HCT116 (cell line): Measurements from ENCODE around the gene OLA1. TPM values are rescaled to one million over a fixed set of nuclear protein-coding genes. Genes with fewer than 3 reads are reported as not detected.

Source experiments
- ATAC-seq: fragments of 200-7000 bp; cut with Tn5 transposase; 2 replicates; pipeline ENCODE4 v1.9.1; 2020; ENCODE audit warnings: mild to moderate bottlenecking, moderate library complexity
- BruUV-seq: library from RNA; stranded (reverse); fragments of 400-500 nt; replicated peaks from 2 replicates; lab custom pipeline; 2021; lab: Mats Ljungman, UMichigan
- CTCF ChIA-PET: fragments of 300-600 bp; sonication (Branson Sonifier 250); formaldehyde crosslinking; loops from one replicate; lab custom pipeline; 2021; ENCODE audit warnings: antibody characterized with exemption; lab: Charles Lee
- POLR2A ChIA-PET: fragments of 300-600, 350-600 bp; sonication (Branson Sonifier 250); formaldehyde crosslinking; loops from one replicate; lab custom pipeline; 2021; ENCODE audit warnings: antibody characterized with exemption; lab: Charles Lee
- RAD21 ChIA-PET, 2 experiments: fragments of 300-600 bp; sonication (Branson Sonifier 250); formaldehyde crosslinking; loops; one replicate each; lab custom pipeline; 2023; ENCODE audit warnings: low total read pairs in 2 of 2; ENCODE audit not compliant: uncharacterized antibody in 2 of 2, unreplicated experiment in 2 of 2, low non-redundant PET in 1 of 2; lab: Charles Lee
- DNase-seq: peaks from one replicate; pipeline ENCODE4 v3.0.0-alpha.2; 2010; ENCODE audit warnings: low read depth, low spot score
- H2AFZ ChIP-seq: fragments of 200-600 bp; shearing (Covaris generic), sonication (generic); 2 replicates; pipeline ENCODE4 v1.6.1; 2017; ENCODE audit warnings: low read depth, mixed run types, mixed read lengths, antibody characterized with exemption, low read length; ENCODE audit not compliant: poor library complexity, severe bottlenecking
- H3K27ac ChIP-seq: 2 replicates; pipeline ENCODE4 v1.5.1; 2012; ENCODE audit warnings: low read depth, low read length
- H3K27me3 ChIP-seq: fragments of 200-600 bp; sonication (generic); 2 replicates; pipeline ENCODE4 v1.6.1; 2016; ENCODE audit warnings: mixed run types, low read length, mixed read lengths; ENCODE audit not compliant: insufficient read depth
- H3K36me3 ChIP-seq, 2 experiments: fragments of 200-500 bp in 1 of 2; fragments of 200-600 bp in 1 of 2; sonication (Bioruptor generic) in 1 of 2; sonication (generic) in 1 of 2; 2 replicates each; pipeline versions ENCODE4 v1.5.1 to v1.6.1; 2014 to 2016; ENCODE audit warnings: low read length in 2 of 2, inconsistent platforms in 1 of 2, mixed read lengths in 1 of 2, mixed run types in 1 of 2; ENCODE audit not compliant: insufficient read depth in 2 of 2, control insufficient read depth in 1 of 2
- H3K4me1 ChIP-seq, 2 experiments: fragments of 200-600 bp in 1 of 2; sonication (generic) in 1 of 2; 2 replicates each; pipeline versions ENCODE4 v1.5.1 to v1.6.1; 2012 to 2017; ENCODE audit warnings: low read length in 2 of 2, inconsistent platforms in 1 of 2, mild to moderate bottlenecking in 1 of 2, mixed read lengths in 1 of 2, mixed run types in 1 of 2, moderate library complexity in 1 of 2; ENCODE audit not compliant: insufficient read depth in 2 of 2, control insufficient read depth in 1 of 2
- H3K4me2 ChIP-seq: fragments of 200-600 bp; sonication (generic); 2 replicates; pipeline ENCODE4 v1.6.1; 2017; ENCODE audit warnings: mixed run types, low read length, mixed read lengths
- H3K4me3 ChIP-seq, 2 experiments: fragments of 200-600 bp in 1 of 2; sonication (generic) in 1 of 2; replicated peaks in 1 of 2; 2 replicates each; pipeline ENCODE4 v1.5.1; 2011 to 2016; ENCODE audit warnings: low read length in 2 of 2, control low read depth in 1 of 2, low read depth in 1 of 2, mild to moderate bottlenecking in 1 of 2, mixed read lengths in 1 of 2, mixed run types in 1 of 2
- H3K79me2 ChIP-seq: fragments of 200-600 bp; sonication (generic); 2 replicates; pipeline ENCODE4 v1.6.1; 2017; ENCODE audit warnings: mild to moderate bottlenecking, mixed run types, low read length, moderate library complexity, mixed read lengths; ENCODE audit not compliant: insufficient read depth
- H3K9ac ChIP-seq: fragments of 200-600 bp; sonication (generic); 2 replicates; pipeline ENCODE4 v1.6.1; 2016; ENCODE audit warnings: low read length, mixed read lengths
- H3K9me2 ChIP-seq: fragments of 200-600 bp; sonication (generic), shearing (Covaris generic); 2 replicates; pipeline ENCODE4 v1.6.1; 2017; ENCODE audit warnings: mixed run types, mild to moderate bottlenecking, moderate library complexity; ENCODE audit not compliant: insufficient read depth
- H3K9me3 ChIP-seq, 2 experiments: fragments of 200-500 bp in 1 of 2; fragments of 200-600 bp in 1 of 2; sonication (Bioruptor generic) in 1 of 2; sonication (generic) in 1 of 2; 2 replicates each; pipeline ENCODE4 v1.6.1; 2014 to 2017; ENCODE audit warnings: low read length in 2 of 2, mixed read lengths in 2 of 2, inconsistent platforms in 1 of 2, low read depth in 1 of 2, mild to moderate bottlenecking in 1 of 2, mixed run types in 1 of 2, moderate library complexity in 1 of 2; ENCODE audit not compliant: control insufficient read depth in 1 of 2, insufficient read depth in 1 of 2
- H4K20me1 ChIP-seq: fragments of 200-600 bp; sonication (generic), shearing (Covaris generic); 2 replicates; pipeline ENCODE4 v1.6.1; 2017; ENCODE audit warnings: mixed run types, mild to moderate bottlenecking, moderate library complexity; ENCODE audit not compliant: insufficient read depth
- CEBPB ChIP-seq: IDR thresholded peaks from 2 replicates; pipeline ENCODE4 v1.6.1; 2012; ENCODE audit warnings: low read depth
- ELF1 ChIP-seq: IDR thresholded peaks from 2 replicates; pipeline ENCODE4 v1.6.1; 2012; ENCODE audit warnings: low read depth, borderline replicate concordance
- EZH2 ChIP-seq: fragments of 200-600 bp; sonication (generic); IDR thresholded peaks from 2 replicates; pipeline ENCODE4 v1.6.1; 2017; ENCODE audit warnings: antibody characterized with exemption, mixed run types
- JUND ChIP-seq: IDR thresholded peaks from 2 replicates; pipeline ENCODE4 v1.6.1; 2012
- POLR2AphosphoS5 ChIP-seq: IDR thresholded peaks from 2 replicates; pipeline ENCODE4 v1.6.1; 2011; ENCODE audit warnings: mild to moderate bottlenecking, low read depth, low read length, moderate library complexity
- TCF7L2 ChIP-seq: IDR thresholded peaks from 2 replicates; pipeline ENCODE4 v1.7.0; 2011; ENCODE audit warnings: borderline replicate concordance, inconsistent platforms; ENCODE audit not compliant: insufficient read depth, insufficient read length; ENCODE audit errors: extremely low read depth
- ZFX ChIP-seq: fragments of 450-650 bp; IDR thresholded peaks from 2 replicates; pipeline ENCODE4 v1.6.1; 2017
- intact Hi-C: fragments of 100-400 bp; cut with micrococcal nuclease; formaldehyde crosslinking; loops from 2 replicates; pipeline ENCODE4 v1.10.0; 2022
- total RNA-seq: library from RNA; stranded (reverse); gene quantifications from one replicate; pipeline ENCODE4 v1.2.1, GENCODE V29; 2021; ENCODE audit not compliant: unreplicated experiment
- TF ChIP-seq, protein P1 (sequence below): IDR thresholded peaks from 2 replicates; pipeline ENCODE4 v1.6.1; 2012

The OLA1 gene
- total RNA-seq, 1 experiment from 2014 or later, result 219 TPM

DNA sequence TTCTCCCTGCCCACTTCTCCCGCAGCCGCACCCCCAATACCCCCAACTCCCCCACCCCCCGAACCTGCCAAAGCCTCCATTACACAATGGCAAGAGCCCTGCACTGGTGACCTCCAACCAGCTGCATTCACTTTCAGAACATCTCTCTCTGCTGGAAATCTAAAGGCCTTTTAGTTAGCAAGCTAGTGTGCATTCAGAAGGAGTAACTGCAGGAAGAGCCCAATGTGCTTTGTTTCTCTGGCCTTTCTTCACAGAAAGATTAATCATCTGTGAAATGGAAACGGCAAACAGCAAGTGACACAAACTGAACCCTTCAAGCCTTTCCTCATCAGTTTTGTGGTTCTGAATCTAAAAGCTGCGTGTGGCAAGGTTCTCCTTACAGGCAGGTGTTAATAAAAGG lies 124.2 kb downstream of the OLA1 start:
- ChIA-PET POLR2A (interaction anchor here (0.6 kb wide), 1 partner anchor 161 kb away, joined by 3 read pairs; no protein-coding TSS in a partner anchor), RAD21 (no interaction called here), CTCF (no interaction called here)
- TF ChIP-seq, protein P1, sequence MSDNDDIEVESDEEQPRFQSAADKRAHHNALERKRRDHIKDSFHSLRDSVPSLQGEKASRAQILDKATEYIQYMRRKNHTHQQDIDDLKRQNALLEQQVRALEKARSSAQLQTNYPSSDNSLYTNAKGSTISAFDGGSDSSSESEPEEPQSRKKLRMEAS, result no peak
- peak overlapping the region; percentile 35 for H3K4me2 ChIP-seq
- no peaks in the 10 kb centered on the region for H3K36me3 ChIP-seq
- H3K9ac ChIP-seq, result no peak overlapping the region
- H3K9me3 ChIP-seq, result no peaks in the 10 kb centered on the region
- H4K20me1 ChIP-seq, result no peaks in the 10 kb centered on the region
- H3K27me3 ChIP-seq, result no peaks in the 10 kb centered on the region
- intact Hi-C loops, result loop anchor here (5.0 kb wide), 1 partner anchor 162 kb away; no protein-coding TSS in a partner anchor
- BruUV-seq, result no TSS peak
- ATAC-seq, result no peak
- no peak overlapping the region for H2AFZ ChIP-seq
- no peak overlapping the region for H3K4me3 ChIP-seq
- H3K27ac ChIP-seq, result peak overlapping the region; percentile 57
- H3K4me1 ChIP-seq, result peaks cover 64 to 65% of the 10 kb centered on the region in 2 experiments
- no peak for DNase-seq
- H3K79me2 ChIP-seq, result peaks cover 28% of the 10 kb centered on the region
- H3K9me2 ChIP-seq, result no peaks in the 10 kb centered on the region

DNA sequence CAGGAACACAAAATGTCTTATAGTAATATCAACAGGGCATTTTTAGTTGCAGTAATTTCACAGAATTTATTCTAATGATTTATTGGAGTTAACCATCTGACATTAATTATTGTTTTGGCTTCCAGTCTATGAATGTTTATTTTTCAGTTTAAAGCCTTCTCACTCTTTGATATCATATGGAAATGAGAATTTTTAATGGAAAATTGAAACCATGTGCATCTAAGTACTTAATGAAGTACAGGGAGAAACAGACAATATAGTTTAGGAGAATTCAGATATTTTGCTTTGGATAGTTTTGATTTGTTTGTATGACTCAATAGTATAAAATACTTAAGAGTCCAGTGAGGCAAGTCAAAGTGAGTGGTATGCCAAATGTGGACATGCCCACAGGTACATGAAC lies 126.1 kb downstream of the OLA1 start:
- no peak for ATAC-seq
- ChIA-PET CTCF (no interaction called here), RAD21 (no interaction called here), POLR2A (no interaction called here)
- peak overlapping the region in 1 of 2 experiments; percentile 23; a peak in 2 of 4 replicates for H3K4me3 ChIP-seq
- BruUV-seq, result no TSS peak
- no peak for TF ChIP-seq CEBPB
- TF ChIP-seq ELF1, result no peak
- no peak for TF ChIP-seq ZFX
- no peak for TF ChIP-seq EZH2
- TF ChIP-seq POLR2AphosphoS5, result no peak
- TF ChIP-seq JUND, result 0 out of 2 replicates have a peak, but pooled peaks have one; percentile 18
- no peak for TF ChIP-seq TCF7L2
- no peak for DNase-seq
- intact Hi-C loops, result loop anchor here (5.0 kb wide), 1 partner anchor 160 kb away; no protein-coding TSS in a partner anchor
- peak overlapping the region; percentile 79 for H3K4me2 ChIP-seq
- no peak overlapping the region for H2AFZ ChIP-seq
- peaks cover 81 to 84% of the 10 kb centered on the region in 2 experiments for H3K4me1 ChIP-seq
- H3K36me3 ChIP-seq, result no peaks in the 10 kb centered on the region
- H4K20me1 ChIP-seq, result no peaks in the 10 kb centered on the region
- peaks cover 38% of the 10 kb centered on the region for H3K79me2 ChIP-seq
- H3K9me3 ChIP-seq, result no peaks in the 10 kb centered on the region
- H3K9me2 ChIP-seq, result no peaks in the 10 kb centered on the region
- H3K27me3 ChIP-seq, result no peaks in the 10 kb centered on the region
- peak overlapping the region; percentile 89 for H3K27ac ChIP-seq
- peak overlapping the region; percentile 32 for H3K9ac ChIP-seq
